ENCODE results near the gene PSMD2.

The PSMD2 gene

DNA sequence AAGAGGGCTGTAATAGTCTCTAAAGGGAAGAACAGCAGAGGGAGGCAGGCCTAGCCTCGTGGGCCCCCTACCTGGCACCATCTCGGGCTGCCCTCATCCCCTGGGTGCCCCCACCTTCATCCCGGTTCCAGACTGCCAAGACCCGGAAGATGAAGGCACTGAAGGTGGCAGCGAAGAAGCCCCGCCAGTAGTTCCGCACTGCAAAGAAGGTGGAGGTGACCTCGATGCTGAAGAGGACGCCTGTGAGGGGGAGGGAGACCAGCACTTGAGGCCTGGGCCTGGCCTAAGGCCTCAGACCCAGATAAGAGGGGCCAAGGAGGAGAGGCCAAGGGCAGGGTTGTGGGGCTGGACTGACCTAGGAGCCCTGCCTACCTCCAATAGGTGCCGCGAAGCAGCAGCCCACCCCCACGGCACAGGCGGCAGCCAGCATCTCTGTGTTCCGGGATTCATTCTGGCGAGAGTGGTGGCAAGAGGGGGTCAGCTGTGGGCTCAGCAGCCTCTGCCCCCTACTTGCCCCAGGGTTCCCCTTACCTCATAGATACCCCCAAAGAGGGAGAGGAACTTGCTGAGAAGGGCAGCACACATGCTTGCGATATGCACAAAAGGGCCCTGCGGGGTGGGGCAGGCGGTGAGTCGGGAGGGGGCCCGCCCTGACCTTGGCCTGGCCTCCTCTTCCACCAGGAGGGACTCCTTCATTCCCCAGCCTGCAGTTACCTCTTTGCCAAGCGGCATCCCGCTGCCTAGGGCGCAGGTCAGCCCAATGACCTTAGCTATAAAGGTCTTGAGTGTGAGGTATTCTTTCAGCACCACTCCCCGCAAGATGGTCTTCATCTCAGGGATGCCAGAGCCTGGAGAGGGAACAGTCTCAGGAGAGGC is 58.4 kb downstream of the PSMD2 start:
- no peak for DNase-seq (ENCODE audit: low read depth in 2 of 2)

DNA sequence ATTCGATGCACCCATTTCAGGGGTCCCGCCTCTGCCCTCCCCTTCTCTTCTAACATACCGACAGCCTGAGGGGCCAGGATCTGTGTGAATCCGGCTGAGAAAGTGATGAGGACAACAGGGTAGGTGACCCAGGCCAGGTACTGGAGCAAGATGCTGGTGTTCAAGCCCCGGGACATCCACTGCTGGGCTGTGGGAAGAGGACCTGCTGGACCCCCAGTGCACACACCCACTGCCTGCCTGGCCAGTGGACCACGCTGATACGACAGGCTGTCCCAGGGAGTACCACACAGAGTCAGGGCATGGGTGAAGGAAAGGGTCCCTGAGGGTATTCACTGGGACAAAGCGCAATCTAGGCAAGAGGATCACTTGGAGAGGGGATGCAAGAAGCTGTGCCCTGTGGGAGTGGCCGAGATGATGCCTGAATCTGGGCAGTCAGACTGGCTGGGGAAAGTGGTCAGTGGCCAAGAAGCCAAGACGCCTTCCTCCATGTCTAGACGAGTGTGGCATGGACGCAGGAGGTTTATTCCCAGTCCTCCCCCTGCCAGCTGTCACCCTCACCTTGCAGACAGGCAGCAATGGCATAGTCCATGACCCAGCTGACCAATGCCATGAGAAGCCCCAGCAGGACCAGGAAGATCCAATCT is 59.2 kb downstream of the PSMD2 start:
- no peak for DNase-seq (ENCODE audit: low read depth in 2 of 2)
